Small intestine (tissue), 7 donors: ENCODE data around the gene SUMO4. TPM values are rescaled to one million over a fixed set of nuclear protein-coding genes. Genes with fewer than 3 reads are reported as not detected.
"Not testable (repeated sequence)": the region's sequence is repeated elsewhere in the genome, so short reads cannot be mapped to it uniquely, and the experiment has no call there.

Source experiments
- DNase-seq, 2 donors: peaks; one replicate each; pipeline versions ENCODE4 v3.0.0 to v3.0.0-alpha.2; 2013
- FAIRE-seq: peaks from 2 replicates; lab custom pipeline; 2012; peaks lifted over from hg19 to GRCh38; lab: Jason Lieb, UNC
- H3K27ac ChIP-seq, 3 donors: one replicate each; pipeline ENCODE4 v1.5.1; 2013; ENCODE audit warnings: low read length in 2 of 3, mild to moderate bottlenecking in 2 of 3, control low read depth in 1 of 3, inconsistent platforms in 1 of 3, low read depth in 1 of 3, moderate library complexity in 1 of 3
- H3K27me3 ChIP-seq, 3 donors: one replicate each; pipeline ENCODE4 v1.6.1; 2013; ENCODE audit warnings: low read length in 3 of 3, inconsistent platforms in 1 of 3; ENCODE audit not compliant: control insufficient read depth in 3 of 3, insufficient read depth in 3 of 3
- H3K36me3 ChIP-seq, 3 donors: one replicate each; pipeline ENCODE4 v1.6.1; 2013; ENCODE audit warnings: low read length in 3 of 3, inconsistent platforms in 1 of 3, low read depth in 1 of 3, mild to moderate bottlenecking in 1 of 3, moderate library complexity in 1 of 3; ENCODE audit not compliant: control insufficient read depth in 3 of 3, insufficient read depth in 2 of 3
- H3K4me1 ChIP-seq, 3 donors: one replicate each; pipeline ENCODE4 v1.6.1; 2013; ENCODE audit warnings: low read length in 2 of 3, inconsistent platforms in 1 of 3, low read depth in 1 of 3, mild to moderate bottlenecking in 1 of 3, moderate library complexity in 1 of 3; ENCODE audit not compliant: control insufficient read depth in 3 of 3, insufficient read depth in 2 of 3
- H3K4me3 ChIP-seq, 3 donors: one replicate each; pipeline ENCODE4 v1.5.1; 2013; ENCODE audit warnings: low read length in 3 of 3, control low read depth in 1 of 3, inconsistent platforms in 1 of 3, low read depth in 1 of 3, mild to moderate bottlenecking in 1 of 3, moderate library complexity in 1 of 3
- H3K9me3 ChIP-seq, 2 donors: one replicate each; pipeline ENCODE4 v1.6.1; 2013; ENCODE audit warnings: low read depth in 1 of 2, low read length in 1 of 2; ENCODE audit not compliant: control insufficient read depth in 2 of 2, insufficient read depth in 1 of 2
- whole genome bisulfite sequencing, 3 donors: extraction: QIAGEN DNeasy Blood & Tissue Kit; methylation state at CpG; one replicate each; pipeline ENCODE4 v1.1.7; 2013; 5-methylcytosine and 5-hydroxymethylcytosine counted together
- polyA plus RNA-seq, 4 donors: library from polyadenylated mRNA; stranded (reverse) in 3 of 4; unstranded in 1 of 4; fragments of 200-250 nt in 3 of 4; fragments of 120-200 nt in 1 of 4; gene quantifications; one replicate each; pipeline versions ENCODE4 v1.2.1 to v1.2.3, GENCODE V29; 2013
- donor health status: healthy with polysubstance abuse.
- donor health status: control.
- donor health status: control.
- donor health status: Bipolar disorder and iron deficiency.
- donor health status: healthy.

SUMO4 gene
- polyA plus RNA-seq, 4 donors, result 0.28 TPM; not detected in 3

DNA sequence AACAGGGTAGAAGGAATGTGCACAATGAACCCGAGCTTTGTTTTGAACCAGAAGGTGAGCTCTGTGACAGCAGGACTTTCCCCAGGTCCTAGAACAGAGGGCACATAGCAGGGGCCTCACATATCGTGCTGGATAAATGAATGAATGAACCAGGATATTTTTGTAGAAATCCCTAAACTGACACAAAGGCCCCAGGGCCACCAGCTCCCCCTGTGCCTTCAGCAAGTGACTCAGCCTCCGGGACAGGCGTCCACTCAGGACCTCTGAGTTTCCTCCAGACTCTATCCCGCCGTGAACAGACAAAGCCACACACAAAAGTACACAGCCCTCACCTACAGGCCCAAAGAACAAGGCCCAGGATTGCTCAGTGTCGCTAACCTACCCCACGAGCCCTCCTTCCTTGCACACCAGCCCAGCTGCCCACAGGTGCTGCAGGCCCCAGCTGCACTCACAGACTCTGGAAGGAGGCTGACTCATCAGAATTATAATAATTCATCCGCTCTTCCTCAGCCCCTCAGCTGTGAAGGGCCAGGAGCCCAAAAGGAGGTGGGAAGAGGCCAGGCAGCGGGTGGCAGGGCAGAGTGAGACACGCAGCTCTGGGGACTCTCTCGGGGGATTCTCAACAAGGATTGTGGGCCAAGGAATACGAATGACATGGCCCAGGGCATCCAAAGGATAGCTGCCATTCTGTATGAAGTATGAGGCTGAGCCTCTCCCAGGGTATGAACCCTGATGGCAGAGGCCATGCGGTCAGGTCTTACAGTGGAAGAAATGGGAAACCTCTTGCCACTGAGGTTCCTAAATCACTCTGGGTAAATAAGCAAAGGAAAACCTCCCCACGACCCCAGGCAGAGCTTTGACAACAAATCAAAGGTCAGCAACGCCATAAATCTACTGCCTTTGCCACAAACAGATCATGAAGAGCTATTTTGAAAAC lies 40.9 kb downstream of the SUMO4 start:
- Histone ChIP-seq H3K27ac (no peak overlapping the region), H3K4me1 (peaks cover 0 to 10% (median 0%) of the 10 kb centered on the region in 3 donors), H3K4me3 (no peak overlapping the region), H3K9me3 (no peaks in the 10 kb centered on the region), H3K36me3 (no peaks in the 10 kb centered on the region), H3K27me3 (no peaks in the 10 kb centered on the region)
- no peak for FAIRE-seq
- 78 to 83% (median 81%) methylated on average over 16 of the region's 16 CpGs for WGBS, 3 donors
- peak in 1 of 2 donors; percentile 36 for DNase-seq

DNA sequence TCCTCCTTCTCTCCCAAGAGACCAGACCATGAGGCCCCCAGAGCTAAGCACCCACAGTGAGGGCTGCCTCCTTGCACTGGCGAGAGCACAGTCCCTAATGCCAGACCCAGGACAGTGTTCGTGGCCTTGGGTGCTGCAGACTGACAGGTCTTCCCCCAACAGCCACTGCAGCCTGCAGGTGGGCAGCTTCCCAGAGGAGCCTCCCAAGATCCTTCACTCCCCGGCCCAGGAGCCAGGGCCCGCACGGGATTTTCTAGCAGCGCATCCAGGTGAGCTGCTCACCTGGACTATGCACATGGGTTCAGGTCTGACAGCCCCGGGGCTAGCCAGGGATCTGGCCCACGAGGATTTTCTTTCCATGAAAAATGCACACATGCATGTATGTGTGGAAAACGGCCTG lies 41.7 kb downstream of the SUMO4 start:
- no peak for DNase-seq

DNA sequence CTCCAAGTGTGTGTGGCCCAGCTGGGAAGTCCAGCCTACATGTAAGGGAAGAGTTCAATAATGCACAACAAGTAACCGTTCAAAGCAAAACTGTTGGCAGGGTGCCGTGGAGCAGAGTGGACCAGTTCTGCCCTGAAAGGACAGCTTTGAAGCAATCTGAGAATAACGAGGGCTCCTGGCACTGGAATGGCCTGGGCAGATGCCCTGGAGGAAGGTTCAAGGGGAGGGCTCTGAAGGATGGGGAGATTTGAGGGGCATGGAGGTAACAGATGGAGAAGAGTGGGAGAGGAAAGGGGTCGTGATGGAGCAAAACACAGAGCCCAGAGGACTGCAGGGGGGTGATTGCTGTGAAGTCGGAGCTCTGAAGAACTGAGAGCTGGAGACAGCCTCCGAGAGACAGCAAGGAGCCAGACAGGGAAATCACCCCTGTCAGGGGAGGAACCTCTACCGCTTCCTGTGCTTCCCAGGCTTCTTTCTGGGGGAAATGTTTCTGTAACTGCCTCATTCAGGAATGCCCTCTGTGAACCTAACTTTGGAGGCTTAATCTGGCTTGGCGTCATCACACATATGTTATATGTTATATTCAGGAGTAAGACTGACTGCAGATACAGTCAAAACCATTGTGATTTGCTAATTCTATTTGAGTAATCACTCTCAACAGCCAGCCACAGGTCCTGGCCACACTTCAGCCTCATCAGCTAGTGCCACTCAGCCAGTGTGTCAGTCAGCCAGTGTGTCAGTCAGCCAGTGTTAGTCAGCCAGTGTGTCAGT lies 43.5 kb downstream of the SUMO4 start:
- Histone ChIP-seq H3K4me1 (peaks cover 0 to 10% (median 0%) of the 10 kb centered on the region in 3 donors), H3K27me3 (no peaks in the 10 kb centered on the region), H3K9me3 (no peaks in the 10 kb centered on the region), H3K27ac (no peak overlapping the region), H3K36me3 (peaks cover 0 to under 1% (median 0%) of the 10 kb centered on the region in 3 donors), H3K4me3 (no peak overlapping the region)
- DNase-seq, result no peak
- 72 to 94% (median 87%) methylated on average over 8 of the region's 8 CpGs for WGBS, 3 donors
- no peak for FAIRE-seq

More for the DNA sequence above, 41.7 kb downstream of the SUMO4 start:
- WGBS, 3 donors, result 80 to 85% (median 84%) methylated on average over 9 of the region's 9 CpGs
- Histone ChIP-seq H3K9me3 (no peaks in the 10 kb centered on the region), H3K27me3 (no peaks in the 10 kb centered on the region), H3K36me3 (no peaks in the 10 kb centered on the region), H3K27ac (no peak overlapping the region), H3K4me3 (no peak overlapping the region), H3K4me1 (peaks cover 0 to 10% (median 0%) of the 10 kb centered on the region in 3 donors)
- FAIRE-seq, result no peak

DNA sequence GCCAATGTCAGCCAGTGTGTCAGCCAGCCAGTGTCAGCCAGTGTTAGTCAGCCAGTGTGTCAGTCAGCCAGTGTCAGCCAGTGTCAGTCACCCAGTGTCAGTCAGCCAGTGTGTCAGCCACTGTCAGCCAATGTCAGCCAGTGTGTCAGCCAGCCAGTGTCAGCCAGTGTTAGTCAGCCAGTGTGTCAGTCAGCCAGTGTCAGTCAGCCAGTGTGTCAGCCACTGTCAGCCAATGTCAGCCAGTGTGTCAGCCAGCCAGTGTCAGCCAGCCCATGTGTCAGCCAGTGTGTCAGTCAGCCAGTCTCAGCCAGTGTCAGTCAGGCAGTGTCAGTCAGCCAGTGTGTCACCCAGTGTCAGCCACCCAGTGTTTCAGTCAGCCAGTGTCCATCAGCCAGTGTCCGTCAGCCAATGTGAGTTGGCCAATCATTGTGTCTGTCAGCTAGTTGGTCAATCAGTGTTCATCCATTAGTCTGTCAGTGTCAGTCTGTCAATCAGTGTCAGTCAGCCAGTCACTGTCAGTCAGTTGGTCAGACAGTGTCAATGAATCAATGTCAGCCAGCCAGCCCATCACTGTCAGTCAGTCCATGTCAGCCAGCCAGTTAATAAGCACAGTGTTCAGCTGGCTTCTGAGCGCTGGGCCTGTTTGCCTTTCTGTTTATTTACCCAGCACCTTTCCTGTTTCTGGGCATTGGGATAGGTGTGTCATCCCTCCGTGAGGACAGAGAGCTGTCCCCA lies 44.5 kb downstream of the SUMO4 start:
- H3K4me3 ChIP-seq, FAIRE-seq, DNase-seq, H3K36me3 ChIP-seq, H3K27ac ChIP-seq, H3K27me3 ChIP-seq, H3K9me3 ChIP-seq: not testable (repeated sequence)
- H3K4me1 ChIP-seq, result peaks cover 0 to 10% (median 0%) of the 10 kb centered on the region in 3 donors
- WGBS, 3 donors, result 67 to 90% (median 88%) methylated on average over 3 of the region's 3 CpGs

DNA sequence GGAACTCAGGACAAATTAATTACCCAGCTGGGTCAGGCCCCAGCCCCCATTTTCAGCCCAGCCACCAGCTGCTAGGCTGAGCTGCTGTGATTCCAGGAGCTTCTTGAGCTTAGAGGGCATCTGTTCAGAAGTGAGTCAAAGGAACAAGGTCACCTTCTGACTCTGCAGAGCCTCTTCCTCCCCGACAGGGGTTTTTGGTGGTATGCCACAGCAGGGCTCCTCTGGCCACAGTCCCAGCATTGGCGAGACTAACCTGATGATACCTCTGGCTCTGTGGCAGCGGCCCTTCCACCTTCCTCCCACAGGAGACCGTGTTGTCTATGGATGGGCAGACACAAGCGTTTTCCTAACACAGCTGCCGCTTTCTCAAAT lies 45.0 kb downstream of the SUMO4 start:
- no peaks in the 10 kb centered on the region for H3K9me3 ChIP-seq
- H3K36me3 ChIP-seq, result peaks cover 0 to 4% (median 0%) of the 10 kb centered on the region in 3 donors
- DNase-seq, result no peak
- H3K27me3 ChIP-seq, result peaks cover 0 to 3% (median 0%) of the 10 kb centered on the region in 3 donors
- peaks cover 0 to 14% (median 0%) of the 10 kb centered on the region in 3 donors for H3K4me1 ChIP-seq
- no peak overlapping the region for H3K27ac ChIP-seq
- WGBS, 3 donors, result 77 to 90% (median 87%) methylated on average over 6 of the region's 6 CpGs
- FAIRE-seq, result no peak
- no peak overlapping the region for H3K4me3 ChIP-seq

DNA sequence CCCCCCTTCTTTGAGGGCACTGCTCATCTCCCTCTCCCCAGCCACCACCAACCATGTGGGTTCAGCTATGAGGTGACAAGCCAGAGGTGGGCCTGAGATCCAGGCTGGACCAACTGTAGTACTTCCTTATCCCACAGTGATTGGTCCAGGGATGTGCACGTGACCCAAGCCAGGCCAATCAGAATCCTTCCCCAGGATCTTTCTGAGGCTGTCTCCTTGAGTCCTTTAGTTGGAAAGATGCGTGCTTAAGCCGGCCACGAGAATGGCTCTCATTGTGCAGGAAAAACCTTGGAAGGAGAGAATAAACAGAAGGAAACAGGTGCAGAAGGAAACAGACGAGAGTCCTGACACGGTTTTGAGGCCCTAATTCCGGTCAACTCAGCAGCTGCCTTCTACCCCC lies 45.5 kb downstream of the SUMO4 start:
- no peak for FAIRE-seq

DNA sequence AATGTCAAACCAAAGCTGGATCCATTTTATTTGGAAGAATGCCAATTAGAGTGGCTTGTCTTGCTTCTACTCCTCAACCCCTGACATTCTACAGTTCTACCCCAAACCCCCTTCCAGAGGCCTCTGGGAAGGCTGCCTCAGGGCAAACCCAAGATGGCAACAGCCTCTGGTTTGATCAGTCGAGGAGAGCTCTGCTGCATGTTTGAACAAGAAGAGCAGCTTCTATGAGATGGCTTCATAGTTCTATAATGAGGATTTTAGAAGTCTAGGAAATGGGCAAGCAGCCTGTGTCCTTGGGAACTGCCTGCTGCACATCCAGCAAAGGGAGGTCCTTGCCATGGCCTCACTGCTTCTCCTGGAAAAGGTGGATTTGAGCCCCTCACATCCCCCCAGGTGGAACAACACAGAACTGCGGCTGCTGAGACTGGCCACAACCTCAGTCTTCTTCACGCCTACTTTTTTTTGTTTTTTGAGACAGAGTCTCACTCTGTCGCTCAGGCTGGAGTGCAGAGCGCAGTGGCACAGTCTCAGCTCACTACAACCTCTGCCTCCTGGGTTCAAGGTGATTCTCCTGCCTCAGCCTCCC lies 46.8 kb downstream of the SUMO4 start:
- H3K4me1 ChIP-seq, result peaks cover 4 to 14% (median 5%) of the 10 kb centered on the region in 3 donors

More for the DNA sequence above, 45.5 kb downstream of the SUMO4 start:
- no peak for DNase-seq
- Histone ChIP-seq H3K4me1 (peaks cover 0 to 19% (median 2%) of the 10 kb centered on the region in 3 donors), H3K4me3 (no peak overlapping the region), H3K27ac (no peak overlapping the region), H3K27me3 (peaks cover 0 to 6% (median 0%) of the 10 kb centered on the region in 3 donors), H3K36me3 (peaks cover 0 to 4% (median 0%) of the 10 kb centered on the region in 3 donors), H3K9me3 (no peaks in the 10 kb centered on the region)
- 91 to 93% (median 92%) methylated on average over 7 of the region's 7 CpGs for WGBS, 3 donors

More for the DNA sequence above, 46.8 kb downstream of the SUMO4 start:
- no peak overlapping the region for H3K4me3 ChIP-seq
- WGBS, 3 donors, result 86 to 94% (median 93%) methylated on average over 5 of the region's 5 CpGs
- H3K36me3 ChIP-seq, result peaks cover 0 to 4% (median 0%) of the 10 kb centered on the region in 3 donors
- H3K27ac ChIP-seq, result no peak overlapping the region
- DNase-seq (no peak), FAIRE-seq (no peak)
- H3K27me3 ChIP-seq, result peaks cover 0 to 7% (median 0%) of the 10 kb centered on the region in 3 donors
- H3K9me3 ChIP-seq, result no peaks in the 10 kb centered on the region
